Nephron (organoid): ENCODE measurements around the gene GNB5.

Experiments
- H3K27ac Mint-ChIP-seq, 3 experiments: 2 replicates each; pipeline ENCODE4 v1.8.0; 2020; ENCODE audit warnings: mixed read lengths in 3 of 3, mild to moderate bottlenecking in 2 of 3, moderate library complexity in 1 of 3
- H3K27me3 Mint-ChIP-seq: 2 replicates; pipeline ENCODE4 v1.8.0; 2021; ENCODE audit warnings: low read depth, mild to moderate bottlenecking, moderate library complexity, mixed read lengths
- H3K36me3 Mint-ChIP-seq: 2 replicates; pipeline ENCODE4 v1.8.0; 2020; ENCODE audit warnings: low read depth, mixed read lengths
- H3K4me1 Mint-ChIP-seq: 2 replicates; pipeline ENCODE4 v1.8.0; 2020; ENCODE audit warnings: mixed read lengths
- H3K4me3 Mint-ChIP-seq, 3 experiments: 2 replicates each; pipeline ENCODE4 v1.8.0; 2020; ENCODE audit warnings: mild to moderate bottlenecking in 3 of 3, mixed read lengths in 3 of 3, moderate library complexity in 2 of 3
- H3K9me3 Mint-ChIP-seq: 2 replicates; pipeline ENCODE4 v1.8.0; 2020; ENCODE audit warnings: mixed read lengths
- TF ChIP-seq, protein P1 (sequence below), 3 experiments: fragments of 200-600 bp; sonication (generic); IDR thresholded peaks; one replicate each; pipeline ENCODE4 v1.5.0; 2021; ENCODE audit warnings: antibody characterized with exemption in 3 of 3; ENCODE audit not compliant: unreplicated experiment in 3 of 3

The GNB5 gene

DNA sequence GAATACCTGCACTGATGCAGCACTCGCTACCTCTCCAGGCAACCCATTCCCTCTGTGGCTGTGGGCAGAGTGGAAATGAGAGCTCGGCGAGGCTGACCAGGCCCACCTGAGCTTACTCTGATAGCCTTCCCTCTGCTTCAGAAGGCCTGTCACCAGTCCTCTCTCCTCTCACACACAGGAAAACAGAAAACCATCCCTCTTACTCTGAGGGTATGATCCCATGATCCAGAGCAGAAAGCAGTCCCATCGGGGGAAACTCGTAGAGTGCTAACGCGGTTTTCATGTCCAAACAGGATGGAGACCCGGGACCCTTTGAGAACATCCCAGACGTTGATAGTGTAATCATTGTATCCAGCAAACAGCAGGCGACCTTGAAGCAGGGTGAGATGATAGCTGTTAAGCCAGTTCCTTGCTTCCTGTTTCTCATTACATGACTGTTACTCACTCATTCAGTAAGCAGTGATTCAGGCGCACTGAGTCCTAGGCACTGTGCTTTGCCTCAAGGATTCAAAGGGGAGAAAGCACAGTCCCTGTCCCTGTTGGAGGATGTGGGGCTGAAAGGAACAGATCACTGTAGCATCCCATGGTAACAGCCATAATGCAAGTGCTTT lies 66.8 kb downstream of the GNB5 start:
- peaks cover 6% of the 10 kb centered on the region for H3K36me3 Mint-ChIP-seq
- H3K4me3 Mint-ChIP-seq = no peak overlapping the region
- TF ChIP-seq, protein P1, sequence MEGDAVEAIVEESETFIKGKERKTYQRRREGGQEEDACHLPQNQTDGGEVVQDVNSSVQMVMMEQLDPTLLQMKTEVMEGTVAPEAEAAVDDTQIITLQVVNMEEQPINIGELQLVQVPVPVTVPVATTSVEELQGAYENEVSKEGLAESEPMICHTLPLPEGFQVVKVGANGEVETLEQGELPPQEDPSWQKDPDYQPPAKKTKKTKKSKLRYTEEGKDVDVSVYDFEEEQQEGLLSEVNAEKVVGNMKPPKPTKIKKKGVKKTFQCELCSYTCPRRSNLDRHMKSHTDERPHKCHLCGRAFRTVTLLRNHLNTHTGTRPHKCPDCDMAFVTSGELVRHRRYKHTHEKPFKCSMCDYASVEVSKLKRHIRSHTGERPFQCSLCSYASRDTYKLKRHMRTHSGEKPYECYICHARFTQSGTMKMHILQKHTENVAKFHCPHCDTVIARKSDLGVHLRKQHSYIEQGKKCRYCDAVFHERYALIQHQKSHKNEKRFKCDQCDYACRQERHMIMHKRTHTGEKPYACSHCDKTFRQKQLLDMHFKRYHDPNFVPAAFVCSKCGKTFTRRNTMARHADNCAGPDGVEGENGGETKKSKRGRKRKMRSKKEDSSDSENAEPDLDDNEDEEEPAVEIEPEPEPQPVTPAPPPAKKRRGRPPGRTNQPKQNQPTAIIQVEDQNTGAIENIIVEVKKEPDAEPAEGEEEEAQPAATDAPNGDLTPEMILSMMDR (IDR thresholded peaks at IDR 0.05; ENCODE audit: unreplicated experiment in 3 of 3) = no peak
- no peak overlapping the region for H3K27ac Mint-ChIP-seq
- no peaks in the 10 kb centered on the region for H3K4me1 Mint-ChIP-seq
- no peaks in the 10 kb centered on the region for H3K9me3 Mint-ChIP-seq
- no peaks in the 10 kb centered on the region for H3K27me3 Mint-ChIP-seq

GRCh38 chr15:52121896-52122295 lies 69.3 kb downstream of the GNB5 start:
- peaks cover 11% of the 10 kb centered on the region for H3K4me1 Mint-ChIP-seq
- no peaks in the 10 kb centered on the region for H3K36me3 Mint-ChIP-seq
- TF ChIP-seq, protein P1 (IDR thresholded peaks at IDR 0.05; ENCODE audit: unreplicated experiment in 3 of 3) = no peak
- no peak overlapping the region for H3K4me3 Mint-ChIP-seq
- H3K27me3 Mint-ChIP-seq = no peaks in the 10 kb centered on the region
- no peaks in the 10 kb centered on the region for H3K9me3 Mint-ChIP-seq
- H3K27ac Mint-ChIP-seq = no peak overlapping the region

DNA sequence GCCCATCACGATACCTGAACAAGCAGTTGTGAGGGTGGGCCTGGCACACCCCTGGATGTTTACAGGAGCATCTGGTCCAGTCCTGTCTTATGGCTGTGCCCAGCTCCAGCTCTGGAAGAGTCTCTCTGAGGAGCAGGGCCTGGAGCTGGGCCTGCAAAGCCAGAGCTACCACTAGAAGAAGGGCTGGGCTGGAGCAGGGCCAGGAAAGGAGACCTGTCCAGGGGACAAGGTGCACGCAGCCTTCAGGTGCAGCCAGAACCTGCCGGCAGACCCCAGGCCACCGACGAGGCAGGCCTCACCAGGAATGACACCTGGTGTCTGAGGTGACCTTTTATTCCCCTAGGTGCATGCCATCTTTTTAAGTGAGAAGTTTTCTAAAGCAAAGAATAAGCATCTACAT lies 70.2 kb downstream of the GNB5 start:
- Mint-ChIP-seq H3K36me3 (no peaks in the 10 kb centered on the region), H3K9me3 (no peaks in the 10 kb centered on the region), H3K4me1 (peaks cover 17% of the 10 kb centered on the region), H3K27me3 (no peaks in the 10 kb centered on the region), H3K27ac (no peak overlapping the region), H3K4me3 (no peak overlapping the region)
- TF ChIP-seq, protein P1 (IDR thresholded peaks at IDR 0.05; ENCODE audit: unreplicated experiment in 3 of 3) = no peak

GRCh38 chr15:52120488-52120887 lies 70.7 kb downstream of the GNB5 start:
- no peaks in the 10 kb centered on the region for H3K36me3 Mint-ChIP-seq
- no peak overlapping the region for H3K4me3 Mint-ChIP-seq
- no peaks in the 10 kb centered on the region for H3K9me3 Mint-ChIP-seq
- H3K27me3 Mint-ChIP-seq = no peaks in the 10 kb centered on the region
- TF ChIP-seq, protein P1 (IDR thresholded peaks at IDR 0.05; ENCODE audit: unreplicated experiment in 3 of 3) = no peak
- no peak overlapping the region for H3K27ac Mint-ChIP-seq
- peaks cover 22% of the 10 kb centered on the region for H3K4me1 Mint-ChIP-seq

GRCh38 chr15:52118969-52119749 lies 72.0 kb downstream of the GNB5 start:
- H3K4me1 Mint-ChIP-seq = peaks cover 33% of the 10 kb centered on the region
- H3K27me3 Mint-ChIP-seq = peaks cover 5% of the 10 kb centered on the region
- no peaks in the 10 kb centered on the region for H3K36me3 Mint-ChIP-seq
- TF ChIP-seq, protein P1 (IDR thresholded peaks at IDR 0.05; ENCODE audit: unreplicated experiment in 3 of 3) = no peak
- H3K9me3 Mint-ChIP-seq = no peaks in the 10 kb centered on the region
- no peak overlapping the region for H3K27ac Mint-ChIP-seq
- H3K4me3 Mint-ChIP-seq = no peak overlapping the region
